Measurements from ENCODE around the gene TEX44.
A peak's percentile ranks its signal among the peaks of the same experiment; 100 is the strongest.
"Not testable (repeated sequence)": the region's sequence is repeated elsewhere in the genome, so short reads cannot be mapped to it uniquely, and the experiment has no call there.

TEX44 gene

GRCh38 chr2:231568785-231569435 is 23.8 kb upstream of the TEX44 start:
- DNase-seq (ENCODE audit: insufficient read length, low spot score), result no peak
- peak; percentile 71 for FAIRE-seq
- TF ChIP-seq PAX5 (IDR thresholded peaks at IDR 0.05; ENCODE audit: insufficient read depth, low read length, severe bottlenecking), result no peak
- no peak for TF ChIP-seq POLR2AphosphoS5 (IDR thresholded peaks at IDR 0.05; ENCODE audit: low read depth, low read length)
- TF ChIP-seq SPI1 (IDR thresholded peaks at IDR 0.05; ENCODE audit: low read depth, low read length), result no peak
- TF ChIP-seq POU2F2 (IDR thresholded peaks at IDR 0.05; ENCODE audit: low read depth, low read length), result no peak
- no peak for TF ChIP-seq POLR2A (IDR thresholded peaks at IDR 0.05; ENCODE audit: low read depth, low read length)
- TF ChIP-seq TAF1 (IDR thresholded peaks at IDR 0.05; ENCODE audit: low read depth, low read length), result no peak

DNA sequence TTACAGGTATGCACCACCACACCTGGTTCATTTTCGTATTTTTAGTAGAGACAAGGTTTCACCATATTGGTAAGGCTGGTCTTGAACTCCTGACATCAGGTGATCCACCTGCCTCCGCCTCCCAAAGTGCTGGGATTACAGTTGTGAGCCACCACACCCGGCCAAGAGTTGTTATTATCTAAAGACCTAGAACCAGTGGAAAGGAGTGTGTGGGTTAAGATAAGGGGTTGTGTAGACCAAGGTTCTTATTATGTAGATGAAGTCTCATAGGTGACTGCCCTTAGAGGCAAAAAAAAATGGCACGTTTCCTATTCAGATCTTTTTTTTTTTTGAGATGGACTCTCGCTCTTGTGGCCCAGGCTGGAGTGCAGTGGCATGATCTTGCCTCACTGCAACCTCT is 21.7 kb upstream of the TEX44 start:
- FAIRE-seq; DNase-seq (ENCODE audit: insufficient read length, low spot score): not testable (repeated sequence)

GRCh38 chr2:231571661-231572191 is 20.9 kb upstream of the TEX44 start:
- no peak for DNase-seq (ENCODE audit: insufficient read length, low spot score)
- TF ChIP-seq POLR2A (IDR thresholded peaks at IDR 0.05; ENCODE audit: low read depth, low read length) (no peak), SPI1 (IDR thresholded peaks at IDR 0.05; ENCODE audit: low read depth, low read length) (no peak), TAF1 (IDR thresholded peaks at IDR 0.05; ENCODE audit: low read depth, low read length) (no peak), POU2F2 (IDR thresholded peaks at IDR 0.05; ENCODE audit: low read depth, low read length) (no peak), POLR2AphosphoS5 (IDR thresholded peaks at IDR 0.05; ENCODE audit: low read depth, low read length) (no peak), PAX5 (IDR thresholded peaks at IDR 0.05; ENCODE audit: insufficient read depth, low read length, severe bottlenecking) (no peak)

GRCh38 chr2:231573096-231573495 is 19.6 kb upstream of the TEX44 start:
- no peak for DNase-seq (ENCODE audit: insufficient read length, low spot score)
- FAIRE-seq, result no peak
- TF ChIP-seq SPI1 (IDR thresholded peaks at IDR 0.05; ENCODE audit: low read depth, low read length) (no peak), PAX5 (IDR thresholded peaks at IDR 0.05; ENCODE audit: insufficient read depth, low read length, severe bottlenecking) (no peak), TAF1 (IDR thresholded peaks at IDR 0.05; ENCODE audit: low read depth, low read length) (no peak), POLR2A (IDR thresholded peaks at IDR 0.05; ENCODE audit: low read depth, low read length) (no peak), POU2F2 (IDR thresholded peaks at IDR 0.05; ENCODE audit: low read depth, low read length) (no peak)

More at GRCh38 chr2:231571661-231572191, 20.9 kb upstream of the TEX44 start:
- no peak for FAIRE-seq

DNA sequence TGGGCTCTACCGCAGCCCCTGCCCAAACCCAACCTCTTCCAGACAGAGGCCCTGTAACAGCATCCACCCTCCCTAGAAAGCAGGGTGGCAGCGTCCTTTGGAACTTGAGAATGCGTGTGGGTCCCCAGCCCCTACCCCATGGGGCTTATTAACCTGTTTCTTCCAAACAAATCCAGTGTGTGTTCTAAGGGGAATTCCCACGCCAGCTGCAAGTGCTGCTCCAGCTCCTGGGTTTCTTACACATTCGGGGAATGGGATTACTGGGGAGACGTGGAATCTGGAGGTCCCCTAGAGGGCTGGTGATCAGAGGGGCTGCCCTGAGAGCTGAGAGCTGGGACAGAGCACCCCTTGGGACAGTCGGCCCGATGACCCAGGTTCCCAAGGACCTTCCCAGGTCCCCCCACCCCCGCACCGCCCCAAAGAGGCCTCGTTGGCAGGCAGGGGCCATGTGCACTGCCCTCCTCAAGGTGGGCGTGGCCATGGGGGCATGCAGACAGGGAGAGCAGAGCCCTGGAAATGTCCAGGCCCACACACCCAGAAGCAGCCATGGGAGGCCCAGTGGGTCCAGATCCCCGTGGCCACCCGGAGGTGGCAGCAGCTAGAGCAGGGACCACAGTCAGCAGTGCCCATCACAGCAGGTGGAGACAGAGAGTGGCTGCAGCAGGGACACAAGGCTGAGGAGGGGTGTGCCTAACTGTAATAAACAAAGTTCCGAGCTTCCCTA is 18.8 kb upstream of the TEX44 start:
- FAIRE-seq, result no peak
- TF ChIP-seq POLR2AphosphoS5 (IDR thresholded peaks at IDR 0.05; ENCODE audit: low read depth, low read length) (no peak), POU2F2 (IDR thresholded peaks at IDR 0.05; ENCODE audit: low read depth, low read length) (no peak), TAF1 (IDR thresholded peaks at IDR 0.05; ENCODE audit: low read depth, low read length) (no peak), SPI1 (IDR thresholded peaks at IDR 0.05; ENCODE audit: low read depth, low read length) (no peak), POLR2A (IDR thresholded peaks at IDR 0.05; ENCODE audit: low read depth, low read length) (no peak), PAX5 (IDR thresholded peaks at IDR 0.05; ENCODE audit: insufficient read depth, low read length, severe bottlenecking) (no peak)
- no peak for DNase-seq (ENCODE audit: insufficient read length, low spot score)

GRCh38 chr2:231575612-231576256 is 16.9 kb upstream of the TEX44 start:
- DNase-seq (ENCODE audit: insufficient read length, low spot score), result no peak
- TF ChIP-seq POU2F2 (IDR thresholded peaks at IDR 0.05; ENCODE audit: low read depth, low read length) (no peak), SPI1 (IDR thresholded peaks at IDR 0.05; ENCODE audit: low read depth, low read length) (no peak), POLR2A (IDR thresholded peaks at IDR 0.05; ENCODE audit: low read depth, low read length) (no peak), POLR2AphosphoS5 (IDR thresholded peaks at IDR 0.05; ENCODE audit: low read depth, low read length) (no peak), PAX5 (IDR thresholded peaks at IDR 0.05; ENCODE audit: insufficient read depth, low read length, severe bottlenecking) (no peak), TAF1 (IDR thresholded peaks at IDR 0.05; ENCODE audit: low read depth, low read length) (no peak)
- no peak for FAIRE-seq

DNA sequence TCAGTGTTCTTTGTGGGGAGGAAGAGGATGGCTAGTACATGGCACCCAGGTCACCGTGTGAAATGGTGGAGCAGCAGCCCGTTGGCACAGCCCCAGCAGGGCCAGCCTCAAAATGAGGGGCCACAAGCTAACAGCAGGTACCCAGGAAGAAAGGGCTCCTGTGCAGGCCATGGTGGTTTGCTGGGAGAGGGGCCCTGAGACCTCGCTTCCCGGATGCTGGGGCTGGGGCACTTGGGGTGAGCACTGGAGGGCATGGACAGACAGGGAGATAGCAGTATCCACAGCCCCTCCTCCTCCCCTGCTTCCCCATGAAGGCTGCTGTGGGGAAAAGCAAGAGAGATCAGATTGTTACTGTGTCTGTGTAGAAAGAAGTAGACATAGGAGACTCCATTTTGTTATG is 16.2 kb upstream of the TEX44 start:
- no peak for TF ChIP-seq SPI1 (IDR thresholded peaks at IDR 0.05; ENCODE audit: low read depth, low read length)
- TF ChIP-seq POLR2A (IDR thresholded peaks at IDR 0.05; ENCODE audit: low read depth, low read length), result no peak
- no peak for TF ChIP-seq PAX5 (IDR thresholded peaks at IDR 0.05; ENCODE audit: insufficient read depth, low read length, severe bottlenecking)
- TF ChIP-seq POU2F2 (IDR thresholded peaks at IDR 0.05; ENCODE audit: low read depth, low read length), result no peak
- TF ChIP-seq TAF1 (IDR thresholded peaks at IDR 0.05; ENCODE audit: low read depth, low read length), result no peak
- DNase-seq (ENCODE audit: insufficient read length, low spot score), result no peak
- FAIRE-seq, result no peak

- FAIRE-seq; DNase-seq (ENCODE audit: insufficient read length, low spot score): not testable (repeated sequence)
Measured at GRCh38 chr2:231578655-231579054, 14.0 kb upstream of the TEX44 start.

DNA sequence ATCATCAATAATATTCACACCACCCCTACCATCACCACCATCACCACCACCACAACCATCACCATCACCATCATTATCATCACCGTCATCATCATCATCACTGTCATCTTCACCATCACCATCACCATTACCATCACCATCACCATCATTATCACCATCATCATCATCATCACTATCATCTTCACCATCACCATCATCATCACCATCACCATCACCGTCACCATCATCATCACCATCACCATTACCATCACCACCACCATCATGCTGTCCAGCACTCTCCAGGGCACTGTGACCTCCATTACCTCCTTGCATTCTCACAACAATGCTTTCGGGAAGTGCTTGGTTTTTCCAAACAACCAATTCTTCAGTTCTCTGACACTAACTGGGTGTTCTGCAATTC is 13.1 kb upstream of the TEX44 start:
- TF ChIP-seq POU2F2 (IDR thresholded peaks at IDR 0.05; ENCODE audit: low read depth, low read length), result no peak
- no peak for TF ChIP-seq POLR2A (IDR thresholded peaks at IDR 0.05; ENCODE audit: low read depth, low read length)
- no peak for TF ChIP-seq PAX5 (IDR thresholded peaks at IDR 0.05; ENCODE audit: insufficient read depth, low read length, severe bottlenecking)
- no peak for TF ChIP-seq TAF1 (IDR thresholded peaks at IDR 0.05; ENCODE audit: low read depth, low read length)
- FAIRE-seq (peak; percentile 16), DNase-seq (ENCODE audit: insufficient read length, low spot score) (no peak)

DNA sequence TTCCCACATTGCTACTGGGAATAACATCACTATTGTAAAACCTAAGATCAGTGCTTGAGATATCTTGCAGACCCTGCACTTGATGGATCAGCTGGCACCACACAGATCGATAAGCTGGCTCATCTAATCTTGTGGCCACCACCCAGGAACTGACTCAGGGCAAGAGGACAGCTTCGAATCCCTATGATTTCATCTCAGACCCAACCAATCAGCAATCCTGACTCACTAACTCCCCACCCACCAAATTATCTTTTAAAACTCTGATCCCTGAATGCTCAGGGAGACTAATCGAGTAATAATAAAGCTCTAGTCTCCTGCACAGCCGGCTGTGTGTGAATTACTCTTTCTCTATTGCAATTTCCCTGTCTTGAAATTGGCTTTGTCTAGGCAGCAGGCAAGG is 11.3 kb upstream of the TEX44 start:
- TF ChIP-seq TAF1 (IDR thresholded peaks at IDR 0.05; ENCODE audit: low read depth, low read length) (no peak), SPI1 (IDR thresholded peaks at IDR 0.05; ENCODE audit: low read depth, low read length) (no peak), POLR2A (IDR thresholded peaks at IDR 0.05; ENCODE audit: low read depth, low read length) (no peak), POU2F2 (IDR thresholded peaks at IDR 0.05; ENCODE audit: low read depth, low read length) (no peak)
- FAIRE-seq (peak; percentile 26), DNase-seq (ENCODE audit: insufficient read length, low spot score) (no peak)

Data from GM12891 (cell line).